ENCODE measurements around the gene GDAP1L1.

GDAP1L1 gene

DNA sequence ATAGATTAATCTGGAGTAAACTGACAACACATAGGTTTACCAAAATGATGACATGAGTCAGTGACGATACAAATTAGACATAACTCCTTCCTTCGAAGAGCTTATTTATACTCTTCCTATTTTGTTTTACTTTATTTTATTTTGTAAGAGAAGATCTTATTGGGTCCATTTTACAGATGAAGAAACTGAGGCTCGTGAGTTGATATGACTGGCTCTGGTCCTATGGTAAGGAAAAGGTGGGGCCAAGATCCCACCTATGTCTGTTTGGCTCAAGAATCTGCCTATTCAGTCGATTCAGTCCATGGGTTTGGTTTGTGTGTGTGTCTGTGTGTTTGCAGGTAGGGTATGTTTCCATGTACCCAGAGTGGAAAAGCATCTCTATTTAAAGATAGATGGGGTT is 81.3 kb downstream of the GDAP1L1 start:
- POLR2A ChIA-PET, result no interaction called here
- TF ChIP-seq, protein P1, sequence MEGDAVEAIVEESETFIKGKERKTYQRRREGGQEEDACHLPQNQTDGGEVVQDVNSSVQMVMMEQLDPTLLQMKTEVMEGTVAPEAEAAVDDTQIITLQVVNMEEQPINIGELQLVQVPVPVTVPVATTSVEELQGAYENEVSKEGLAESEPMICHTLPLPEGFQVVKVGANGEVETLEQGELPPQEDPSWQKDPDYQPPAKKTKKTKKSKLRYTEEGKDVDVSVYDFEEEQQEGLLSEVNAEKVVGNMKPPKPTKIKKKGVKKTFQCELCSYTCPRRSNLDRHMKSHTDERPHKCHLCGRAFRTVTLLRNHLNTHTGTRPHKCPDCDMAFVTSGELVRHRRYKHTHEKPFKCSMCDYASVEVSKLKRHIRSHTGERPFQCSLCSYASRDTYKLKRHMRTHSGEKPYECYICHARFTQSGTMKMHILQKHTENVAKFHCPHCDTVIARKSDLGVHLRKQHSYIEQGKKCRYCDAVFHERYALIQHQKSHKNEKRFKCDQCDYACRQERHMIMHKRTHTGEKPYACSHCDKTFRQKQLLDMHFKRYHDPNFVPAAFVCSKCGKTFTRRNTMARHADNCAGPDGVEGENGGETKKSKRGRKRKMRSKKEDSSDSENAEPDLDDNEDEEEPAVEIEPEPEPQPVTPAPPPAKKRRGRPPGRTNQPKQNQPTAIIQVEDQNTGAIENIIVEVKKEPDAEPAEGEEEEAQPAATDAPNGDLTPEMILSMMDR (IDR thresholded peaks at IDR 0.05; ENCODE audit: insufficient read depth, low read length, missing control alignments), result no peak
- H3K4me3 ChIP-seq (ENCODE audit: low read depth, low read length), result no peak overlapping the region
- no peak for DNase-seq (ENCODE audit: low read depth, low spot score)
- CTCF ChIA-PET, result interaction anchor here (1.0 to 7.0 kb wide), 3 partner anchors 15 to 56 kb away, joined by 5 to 67 read pairs (median 9); partner anchors contain the start of gene FITM2

Measured in AG04449 (cell line).